ENCODE results near the gene PHRF1. TPM values are rescaled to one million over a fixed set of nuclear protein-coding genes. Genes with fewer than 3 reads are reported as not detected.

The PHRF1 gene
- polyA plus RNA-seq, 1 of the 3 experiments (the other 2 are of a cell fraction), result 22.7 TPM

DNA sequence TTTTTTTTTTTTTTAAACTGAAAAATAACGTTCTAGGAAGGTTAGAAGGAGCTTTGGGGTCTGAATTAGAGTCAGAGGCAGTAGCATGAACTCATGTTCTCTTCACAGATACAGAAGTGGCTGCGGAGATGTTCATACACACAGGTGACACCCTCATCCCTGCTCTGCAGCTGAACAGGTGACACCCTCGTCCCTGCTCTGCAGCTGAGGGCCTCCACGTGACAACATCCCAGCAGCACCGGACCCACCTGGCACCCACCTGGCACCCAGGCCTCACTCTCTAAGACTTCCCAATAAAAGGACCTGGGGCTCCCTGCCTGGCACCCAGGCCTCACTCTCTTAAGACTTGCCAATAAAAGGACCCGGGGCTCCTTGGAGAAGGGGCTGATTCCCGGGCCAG is 80.6 kb downstream of the PHRF1 start:
- Histone ChIP-seq H3K4me2 (no peak overlapping the region), H3K4me3 (ENCODE audit: low read depth in 2 of 2, low read length in 1 of 2) (no peak overlapping the region), H3K79me2 (ENCODE audit: insufficient read depth) (no peaks in the 10 kb centered on the region), H3K9ac (no peak overlapping the region), H3K27me3 (ENCODE audit: insufficient read depth) (no peaks in the 10 kb centered on the region), H3K36me3 (replicated peaks in 1 of 2; ENCODE audit: control insufficient read depth in 1 of 2, insufficient read depth in 2 of 2, low read length in 1 of 2) (peaks cover 0 to 33% of the 10 kb centered on the region in 2 experiments), H3K4me1 (ENCODE audit: control insufficient read depth in 1 of 2, insufficient read depth in 2 of 2, low read depth in 1 of 2, low read length in 1 of 2) (no peaks in the 10 kb centered on the region), H4K20me1 (ENCODE audit: insufficient read depth) (no peaks in the 10 kb centered on the region), H3F3A (replicated peaks; ENCODE audit: insufficient read depth) (no peaks in the 10 kb centered on the region), H3K27ac (ENCODE audit: low read depth in 2 of 2, low read length in 1 of 2) (no peak overlapping the region), H2AFZ (ENCODE audit: low read depth) (no peak overlapping the region), H3K9me2 (no peaks in the 10 kb centered on the region), H3K9me3 (no peaks in the 10 kb centered on the region)
- CTCF ChIA-PET, result interaction anchor here (1.3 to 13.1 kb wide), 2 partner anchors 68 to 102 kb away, joined by 3 to 150 read pairs; no protein-coding TSS in a partner anchor
- POLR2A ChIA-PET, result no interaction called here
- 97% methylated on average over 5 of the region's 7 CpGs for WGBS (ENCODE audit: low lambda C conversion rate)
- TF ChIP-seq RXRA (IDR thresholded peaks at IDR 0.05; ENCODE audit: borderline replicate concordance, low read depth), result no peak
- no peak for TF ChIP-seq SIN3A (IDR thresholded peaks at IDR 0.05; ENCODE audit: borderline replicate concordance, low read depth, low read length)
- TF ChIP-seq FOXM1 (IDR thresholded peaks at IDR 0.05; ENCODE audit: low read depth), result no peak
- TF ChIP-seq, protein P1, sequence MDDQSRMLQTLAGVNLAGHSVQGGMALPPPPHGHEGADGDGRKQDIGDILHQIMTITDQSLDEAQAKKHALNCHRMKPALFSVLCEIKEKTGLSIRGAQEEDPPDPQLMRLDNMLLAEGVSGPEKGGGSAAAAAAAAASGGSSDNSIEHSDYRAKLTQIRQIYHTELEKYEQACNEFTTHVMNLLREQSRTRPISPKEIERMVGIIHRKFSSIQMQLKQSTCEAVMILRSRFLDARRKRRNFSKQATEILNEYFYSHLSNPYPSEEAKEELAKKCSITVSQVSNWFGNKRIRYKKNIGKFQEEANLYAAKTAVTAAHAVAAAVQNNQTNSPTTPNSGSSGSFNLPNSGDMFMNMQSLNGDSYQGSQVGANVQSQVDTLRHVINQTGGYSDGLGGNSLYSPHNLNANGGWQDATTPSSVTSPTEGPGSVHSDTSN (IDR thresholded peaks at IDR 0.05), result no peak
- TF ChIP-seq, protein P2, sequence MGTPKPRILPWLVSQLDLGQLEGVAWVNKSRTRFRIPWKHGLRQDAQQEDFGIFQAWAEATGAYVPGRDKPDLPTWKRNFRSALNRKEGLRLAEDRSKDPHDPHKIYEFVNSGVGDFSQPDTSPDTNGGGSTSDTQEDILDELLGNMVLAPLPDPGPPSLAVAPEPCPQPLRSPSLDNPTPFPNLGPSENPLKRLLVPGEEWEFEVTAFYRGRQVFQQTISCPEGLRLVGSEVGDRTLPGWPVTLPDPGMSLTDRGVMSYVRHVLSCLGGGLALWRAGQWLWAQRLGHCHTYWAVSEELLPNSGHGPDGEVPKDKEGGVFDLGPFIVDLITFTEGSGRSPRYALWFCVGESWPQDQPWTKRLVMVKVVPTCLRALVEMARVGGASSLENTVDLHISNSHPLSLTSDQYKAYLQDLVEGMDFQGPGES (IDR thresholded peaks at IDR 0.05; ENCODE audit: low read depth, low read length), result no peak
- no peak for TF ChIP-seq MXI1 (IDR thresholded peaks at IDR 0.05; ENCODE audit: low read depth, low read length)
- no peak for TF ChIP-seq JUND (IDR thresholded peaks at IDR 0.05)
- no peak for TF ChIP-seq RCOR1 (IDR thresholded peaks at IDR 0.05; ENCODE audit: low read length)
- no peak for TF ChIP-seq MEF2A (IDR thresholded peaks at IDR 0.05; ENCODE audit: borderline replicate concordance, low read depth)
- no peak for TF ChIP-seq REST (IDR thresholded peaks at IDR 0.05; ENCODE audit: low read depth, low read length)
- no peak for TF ChIP-seq NRF1 (IDR thresholded peaks at IDR 0.05; ENCODE audit: low read depth, low read length)
- no peak for TF ChIP-seq EZH2phosphoT487 (IDR thresholded peaks at IDR 0.05; ENCODE audit: borderline replicate concordance, low read depth)
- no peak for TF ChIP-seq TEAD4 (IDR thresholded peaks at IDR 0.05; ENCODE audit: borderline replicate concordance, insufficient read depth)
- TF ChIP-seq, protein P3, sequence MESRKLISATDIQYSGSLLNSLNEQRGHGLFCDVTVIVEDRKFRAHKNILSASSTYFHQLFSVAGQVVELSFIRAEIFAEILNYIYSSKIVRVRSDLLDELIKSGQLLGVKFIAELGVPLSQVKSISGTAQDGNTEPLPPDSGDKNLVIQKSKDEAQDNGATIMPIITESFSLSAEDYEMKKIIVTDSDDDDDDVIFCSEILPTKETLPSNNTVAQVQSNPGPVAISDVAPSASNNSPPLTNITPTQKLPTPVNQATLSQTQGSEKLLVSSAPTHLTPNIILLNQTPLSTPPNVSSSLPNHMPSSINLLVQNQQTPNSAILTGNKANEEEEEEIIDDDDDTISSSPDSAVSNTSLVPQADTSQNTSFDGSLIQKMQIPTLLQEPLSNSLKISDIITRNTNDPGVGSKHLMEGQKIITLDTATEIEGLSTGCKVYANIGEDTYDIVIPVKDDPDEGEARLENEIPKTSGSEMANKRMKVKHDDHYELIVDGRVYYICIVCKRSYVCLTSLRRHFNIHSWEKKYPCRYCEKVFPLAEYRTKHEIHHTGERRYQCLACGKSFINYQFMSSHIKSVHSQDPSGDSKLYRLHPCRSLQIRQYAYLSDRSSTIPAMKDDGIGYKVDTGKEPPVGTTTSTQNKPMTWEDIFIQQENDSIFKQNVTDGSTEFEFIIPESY (IDR thresholded peaks at IDR 0.05; ENCODE audit: borderline replicate concordance, low read depth), result no peak
- TF ChIP-seq FOSL2 (IDR thresholded peaks at IDR 0.05; ENCODE audit: borderline replicate concordance, low read depth), result no peak
- no peak for TF ChIP-seq SMC3 (IDR thresholded peaks at IDR 0.05; ENCODE audit: low read depth, low read length)
- TF ChIP-seq, protein P4, sequence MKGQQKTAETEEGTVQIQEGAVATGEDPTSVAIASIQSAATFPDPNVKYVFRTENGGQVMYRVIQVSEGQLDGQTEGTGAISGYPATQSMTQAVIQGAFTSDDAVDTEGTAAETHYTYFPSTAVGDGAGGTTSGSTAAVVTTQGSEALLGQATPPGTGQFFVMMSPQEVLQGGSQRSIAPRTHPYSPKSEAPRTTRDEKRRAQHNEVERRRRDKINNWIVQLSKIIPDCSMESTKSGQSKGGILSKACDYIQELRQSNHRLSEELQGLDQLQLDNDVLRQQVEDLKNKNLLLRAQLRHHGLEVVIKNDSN (IDR thresholded peaks at IDR 0.05; ENCODE audit: borderline replicate concordance, low read depth), result no peak
- no peak for TF ChIP-seq FOXJ3 (CRISPR knock-in tag; IDR thresholded peaks at IDR 0.05)
- no peak for TF ChIP-seq TAF1 (IDR thresholded peaks at IDR 0.05; ENCODE audit: borderline replicate concordance, low read depth, low read length)
- DNase-seq, result no peak
